Psoas muscle (tissue), 8 donors: Measurements from ENCODE around the gene KLHL26. TPM values are rescaled to one million over a fixed set of nuclear protein-coding genes. Genes with fewer than 3 reads are reported as not detected.

ENCODE experiments used
- ATAC-seq, 4 donors: fragments of 200-7000 bp; cut with Tn5 transposase; one replicate each; pipeline ENCODE4 v1.9.1; 2020; ENCODE audit warnings: moderate library complexity in 3 of 4, mild to moderate bottlenecking in 2 of 4
- DNase-seq, 2 donors: peaks; one replicate each; pipeline ENCODE4 v3.0.0-alpha.2; 2020
- H3K27ac ChIP-seq: fragments of 200-600 bp; one replicate; pipeline ENCODE4 v1.8.0; 2022
- H3K27me3 ChIP-seq, 3 donors: fragments of 200-600 bp in 1 of 3; one replicate each; pipeline versions ENCODE4 v1.6.1 to v1.8.0; 2013 to 2022; ENCODE audit warnings: low read length in 2 of 3, mild to moderate bottlenecking in 2 of 3, moderate library complexity in 1 of 3; ENCODE audit not compliant: insufficient read depth in 3 of 3
- H3K36me3 ChIP-seq, 2 donors: fragments of 200-600 bp in 1 of 2; one replicate each; pipeline versions ENCODE4 v1.6.1 to v1.8.0; 2013 to 2022; ENCODE audit warnings: low read depth in 1 of 2, mild to moderate bottlenecking in 1 of 2, moderate library complexity in 1 of 2; ENCODE audit not compliant: insufficient read depth in 1 of 2
- H3K4me1 ChIP-seq: fragments of 200-600 bp; one replicate; pipeline ENCODE4 v1.8.0; 2022
- H3K4me3 ChIP-seq: fragments of 200-600 bp; one replicate; pipeline ENCODE4 v1.8.0; 2022; ENCODE audit warnings: mild to moderate bottlenecking
- H3K9me3 ChIP-seq: fragments of 200-600 bp; one replicate; pipeline ENCODE4 v1.8.0; 2022
- WGBS, 3 donors: extraction: QIAGEN DNeasy Blood & Tissue Kit; methylation state at CpG; one replicate each; pipeline versions ENCODE4 v1.1.6 to v1.1.7; 2013; 5-methylcytosine and 5-hydroxymethylcytosine counted together
- intact Hi-C, 2 donors: fragments of 100-400 bp; cut with DNase I; formaldehyde crosslinking; loops; one replicate each; pipeline versions ENCODE4 v1.11.0 to v1.14.2; 2022
- polyA plus RNA-seq, 3 donors: library from polyadenylated mRNA; stranded (reverse); fragments of 200-250 nt; gene quantifications; one replicate each; pipeline ENCODE4 v1.2.3, GENCODE V29; 2013
- total RNA-seq, 4 donors: library from RNA; stranded (reverse); fragmentation: NEBNext Ultra II Directional in 2 of 4; extraction: Animal tissue kit (Norgen Biotek cat#: 25700) in 2 of 4; gene quantifications; one replicate each; pipeline versions ENCODE4 v1.2.1 to v1.2.4, GENCODE V29; 2021 to 2023
- TF ChIP-seq, protein P1 (sequence below): fragments of 200-600 bp; IDR thresholded peaks from one replicate; pipeline ENCODE4 v1.8.0; 2022; ENCODE audit warnings: antibody characterized with exemption
- donor health status: healthy with polysubstance abuse.
- donor health status: DM: no; HTN: no; CAD: no; lungs with moderate emphysema.
- donor health status: Bipolar disorder and iron deficiency.
- donor health status: healthy.
- donor health status: DM: yes; HTN: yes; CAD: no.
- donor health status: DM: no; HTN: no; CAD: no.
- donor health status: DM: no; HTN: no; CAD: no.
- donor health status: DM: yes; HTN: yes; CAD: no.

KLHL26 gene
- total and polyA plus RNA-seq, 7 donors = 3.1 to 9.9 (median 5.2) TPM

DNA sequence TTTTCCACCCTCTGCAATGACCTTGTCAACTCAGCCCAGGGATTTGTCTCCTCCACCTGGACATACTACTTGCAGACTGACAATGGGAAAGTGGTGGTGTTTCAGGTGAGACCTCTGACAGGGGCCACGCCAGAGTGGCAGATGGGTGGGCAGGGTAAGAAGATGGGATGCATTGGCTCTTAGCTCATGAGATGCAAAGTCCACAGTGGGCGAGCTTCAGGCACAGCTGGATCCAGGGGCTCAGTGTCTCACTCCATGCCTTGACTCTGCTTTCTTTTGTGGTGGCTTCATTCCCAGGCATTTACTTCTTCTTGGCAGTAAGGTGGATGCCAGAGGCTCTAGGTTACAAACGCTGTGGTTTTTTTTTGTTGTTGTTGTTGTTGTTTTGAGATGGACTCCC lies 20.8 kb upstream of the KLHL26 start:
- 90 to 94% (median 92%) methylated on average over 3 of the region's 3 CpGs for WGBS, 3 donors
- Histone ChIP-seq H3K27ac (no peak overlapping the region), H3K4me1 (peaks cover 11% of the 10 kb centered on the region), H3K27me3 (peaks cover 0 to 55% (median 21%) of the 10 kb centered on the region in 3 donors), H3K9me3 (no peaks in the 10 kb centered on the region), H3K4me3 (no peak overlapping the region), H3K36me3 (no peaks in the 10 kb centered on the region)
- ATAC-seq (no peak), DNase-seq (no peak)
- TF ChIP-seq, protein P1, sequence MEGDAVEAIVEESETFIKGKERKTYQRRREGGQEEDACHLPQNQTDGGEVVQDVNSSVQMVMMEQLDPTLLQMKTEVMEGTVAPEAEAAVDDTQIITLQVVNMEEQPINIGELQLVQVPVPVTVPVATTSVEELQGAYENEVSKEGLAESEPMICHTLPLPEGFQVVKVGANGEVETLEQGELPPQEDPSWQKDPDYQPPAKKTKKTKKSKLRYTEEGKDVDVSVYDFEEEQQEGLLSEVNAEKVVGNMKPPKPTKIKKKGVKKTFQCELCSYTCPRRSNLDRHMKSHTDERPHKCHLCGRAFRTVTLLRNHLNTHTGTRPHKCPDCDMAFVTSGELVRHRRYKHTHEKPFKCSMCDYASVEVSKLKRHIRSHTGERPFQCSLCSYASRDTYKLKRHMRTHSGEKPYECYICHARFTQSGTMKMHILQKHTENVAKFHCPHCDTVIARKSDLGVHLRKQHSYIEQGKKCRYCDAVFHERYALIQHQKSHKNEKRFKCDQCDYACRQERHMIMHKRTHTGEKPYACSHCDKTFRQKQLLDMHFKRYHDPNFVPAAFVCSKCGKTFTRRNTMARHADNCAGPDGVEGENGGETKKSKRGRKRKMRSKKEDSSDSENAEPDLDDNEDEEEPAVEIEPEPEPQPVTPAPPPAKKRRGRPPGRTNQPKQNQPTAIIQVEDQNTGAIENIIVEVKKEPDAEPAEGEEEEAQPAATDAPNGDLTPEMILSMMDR = no peak
- intact Hi-C loops = no loop called here

DNA sequence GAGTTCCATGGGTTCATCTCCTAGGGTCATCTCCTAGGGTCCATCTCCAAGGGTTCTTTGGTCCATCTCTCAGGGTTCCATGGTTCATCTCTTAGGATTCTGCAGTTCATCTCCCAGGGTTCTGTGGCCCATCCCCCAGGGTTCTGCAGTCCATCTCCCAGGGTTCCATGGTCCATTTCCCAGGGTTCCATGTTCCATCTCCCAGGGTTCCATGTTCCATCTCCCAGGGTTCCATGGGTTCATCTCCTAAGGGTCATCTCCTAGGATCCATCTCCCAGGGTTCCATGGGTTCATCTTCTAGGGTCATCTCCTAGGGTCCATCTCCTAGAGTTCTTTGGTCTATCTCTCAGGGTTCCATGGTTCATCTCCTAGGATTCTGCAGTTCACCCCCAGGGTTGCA lies 19.3 kb upstream of the KLHL26 start:
- no peaks in the 10 kb centered on the region for H3K36me3 ChIP-seq
- intact Hi-C loops = no loop called here
- H3K27me3 ChIP-seq = peaks cover 0 to 40% (median 12%) of the 10 kb centered on the region in 3 donors
- DNase-seq (no peak), ATAC-seq (no peak)
- H3K4me1 ChIP-seq = peaks cover under 1% of the 10 kb centered on the region
- no peak overlapping the region for H3K27ac ChIP-seq
- TF ChIP-seq, protein P1 = no peak
- no peaks in the 10 kb centered on the region for H3K9me3 ChIP-seq
- no peak overlapping the region for H3K4me3 ChIP-seq

DNA sequence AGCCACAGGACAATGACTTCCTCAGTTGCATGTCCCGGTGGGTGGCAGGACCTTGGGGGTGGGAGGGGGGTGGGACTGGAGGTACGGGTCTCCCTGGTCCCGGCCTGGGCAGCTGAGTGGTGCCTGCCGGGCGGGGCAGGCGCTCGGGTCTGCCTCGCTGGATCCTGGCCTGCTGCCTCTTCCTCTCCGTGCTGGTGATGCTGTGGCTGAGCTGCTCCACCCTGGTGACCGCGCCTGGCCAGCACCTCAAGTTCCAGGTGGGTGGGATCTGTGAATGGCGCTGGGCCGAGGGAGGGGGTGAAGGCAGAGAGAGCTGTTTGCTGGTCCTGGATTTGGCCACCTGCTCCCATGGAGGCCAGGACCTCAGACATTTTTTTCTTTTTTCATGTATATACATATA lies 18.6 kb upstream of the KLHL26 start:
- Histone ChIP-seq H3K4me1 (no peaks in the 10 kb centered on the region), H3K27me3 (peaks cover 0 to 33% (median 5%) of the 10 kb centered on the region in 3 donors), H3K4me3 (no peak overlapping the region), H3K36me3 (no peaks in the 10 kb centered on the region), H3K9me3 (no peaks in the 10 kb centered on the region), H3K27ac (no peak overlapping the region)
- TF ChIP-seq, protein P1 = no peak
- no peak for ATAC-seq
- WGBS, 3 donors = 86 to 92% (median 89%) methylated on average over 12 to 13 of the region's 13 CpGs
- DNase-seq = no peak
- intact Hi-C loops = no loop called here

DNA sequence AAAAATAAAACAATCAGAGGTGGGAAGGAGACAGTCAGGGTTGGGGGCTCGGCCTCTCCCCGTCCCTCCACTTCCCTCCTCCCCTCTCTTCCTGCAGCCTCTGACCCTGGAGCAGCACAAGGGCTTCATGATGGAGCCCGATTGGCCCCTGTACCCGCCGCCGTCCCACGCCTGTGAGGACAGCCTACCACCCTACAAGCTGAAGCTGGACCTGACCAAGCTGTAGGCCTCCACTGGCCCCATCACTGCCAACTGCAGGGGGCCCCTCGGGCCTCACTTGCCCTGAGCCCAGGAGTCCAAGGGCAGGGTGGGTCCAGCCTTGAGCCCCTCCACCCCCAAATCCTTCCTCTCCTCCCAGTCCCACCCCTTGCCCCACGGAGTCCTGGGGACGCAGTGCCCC lies 16.5 kb upstream of the KLHL26 start:
- no peak overlapping the region for H3K27ac ChIP-seq
- H3K36me3 ChIP-seq = no peaks in the 10 kb centered on the region
- DNase-seq = no peak
- TF ChIP-seq, protein P1 = no peak
- H3K27me3 ChIP-seq = peaks cover 0 to 15% (median 0%) of the 10 kb centered on the region in 3 donors
- H3K4me1 ChIP-seq = no peaks in the 10 kb centered on the region
- H3K9me3 ChIP-seq = no peaks in the 10 kb centered on the region
- intact Hi-C loops = no loop called here
- no peak for ATAC-seq
- WGBS, 3 donors = 83 to 89% (median 89%) methylated on average over 5 to 10 of the region's 10 CpGs
- no peak overlapping the region for H3K4me3 ChIP-seq

DNA sequence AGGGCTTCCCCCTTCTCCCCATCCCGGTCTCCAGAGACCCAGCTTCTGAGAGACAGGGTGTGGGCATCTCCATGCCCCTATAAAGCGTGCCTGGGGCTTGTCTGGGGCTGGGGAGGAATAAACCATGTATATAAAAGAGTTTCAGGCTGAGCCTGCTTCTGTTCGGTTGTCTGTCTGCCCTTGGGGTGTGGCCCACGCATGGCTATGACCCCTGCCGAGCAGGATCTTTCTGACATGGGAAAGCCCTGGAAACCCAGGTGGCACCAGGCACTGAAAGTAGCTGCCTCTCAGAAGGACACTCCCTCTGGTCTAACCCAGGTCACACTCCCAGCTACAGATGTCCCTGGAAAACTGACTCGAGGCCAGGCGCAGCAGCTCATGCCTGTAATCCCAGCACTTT lies 15.9 kb upstream of the KLHL26 start:
- intact Hi-C loops = no loop called here
- WGBS, 3 donors = 78 to 86% (median 82%) methylated on average over 7 of the region's 7 CpGs
- Histone ChIP-seq H3K27ac (no peak overlapping the region), H3K4me3 (no peak overlapping the region), H3K36me3 (no peaks in the 10 kb centered on the region), H3K4me1 (no peaks in the 10 kb centered on the region), H3K9me3 (no peaks in the 10 kb centered on the region), H3K27me3 (peaks cover 0 to 14% (median 0%) of the 10 kb centered on the region in 3 donors)
- DNase-seq (no peak), ATAC-seq (no peak)
- TF ChIP-seq, protein P1 = no peak
